Stimulated activated CD8-positive, alpha-beta memory T cell treated with anti-CD3 and anti-CD28 coated beads, Interleukin-4, amount 100 ng/mL, for 24 hours (primary cell): ENCODE results near the gene AQP12A.
"Not testable (repeated sequence)": the region's sequence is repeated elsewhere in the genome, so short reads cannot be mapped to it uniquely, and the experiment has no call there.

Experiments used
- DNase-seq: peaks from one replicate; pipeline ENCODE4 v3.0.0-alpha.2; 2020; ENCODE audit warnings: low read depth

AQP12A gene

GRCh38 chr2:240691631-240692420 lies at the start of gene AQP12A:
AQP12A (plus strand) TSS chr2:240691866; CDS start chr2:240691914, 48 bp downstream.
- not testable (repeated sequence) for DNase-seq

GRCh38 chr2:240642061-240642805 lies 49.4 kb upstream of the AQP12A start:
- DNase-seq, result no peak

GRCh38 chr2:240642806-240643092 lies 48.9 kb upstream of the AQP12A start:
- DNase-seq, result no peak

GRCh38 chr2:240643093-240643810 lies 48.4 kb upstream of the AQP12A start:
- DNase-seq, result no peak

- no peak for DNase-seq
Observed at GRCh38 chr2:240643811-240644150, 47.9 kb upstream of the AQP12A start.

- DNase-seq, result no peak
Observed at GRCh38 chr2:240644171-240644651, 47.5 kb upstream of the AQP12A start.

GRCh38 chr2:240644859-240645301 lies 46.8 kb upstream of the AQP12A start:
- no peak for DNase-seq

- no peak for DNase-seq
Observed at GRCh38 chr2:240645346-240645745, 46.3 kb upstream of the AQP12A start.

GRCh38 chr2:240645801-240646175 lies 45.9 kb upstream of the AQP12A start:
- no peak for DNase-seq

GRCh38 chr2:240646176-240646899 lies 45.3 kb upstream of the AQP12A start:
- no peak for DNase-seq

GRCh38 chr2:240646900-240647502 lies 44.7 kb upstream of the AQP12A start:
- no peak for DNase-seq

- DNase-seq, result no peak
Observed at GRCh38 chr2:240647503-240648154, 44.0 kb upstream of the AQP12A start.

GRCh38 chr2:240648155-240648649 lies 43.5 kb upstream of the AQP12A start:
- DNase-seq, result no peak

GRCh38 chr2:240648650-240649275 lies 42.9 kb upstream of the AQP12A start:
- no peak for DNase-seq

- no peak for DNase-seq
Observed at GRCh38 chr2:240649331-240649730, 42.3 kb upstream of the AQP12A start.

- DNase-seq, result no peak
Observed at GRCh38 chr2:240650254-240650965, 41.3 kb upstream of the AQP12A start.

- DNase-seq, result no peak
Observed at GRCh38 chr2:240651185-240651584, 40.5 kb upstream of the AQP12A start.

- no peak for DNase-seq
Observed at GRCh38 chr2:240655931-240656886, 35.5 kb upstream of the AQP12A start.

- DNase-seq, result not testable (repeated sequence)
Observed at GRCh38 chr2:240659883-240660282, 31.8 kb upstream of the AQP12A start.
